ENCODE results near the gene SLC27A3.
"Not testable (repeated sequence)": the region's sequence is repeated elsewhere in the genome, so short reads cannot be mapped to it uniquely, and the experiment has no call there.

The SLC27A3 gene

GRCh38 chr1:153763365-153764225 is 11.6 kb upstream of the SLC27A3 start:
- no peak for DNase-seq (ENCODE audit: low read depth)

- no peak for DNase-seq (ENCODE audit: low read depth)
Measured at GRCh38 chr1:153764310-153764709, 10.9 kb upstream of the SLC27A3 start.

GRCh38 chr1:153766663-153767062 is 8.5 kb upstream of the SLC27A3 start:
- not testable (repeated sequence) for DNase-seq (ENCODE audit: low read depth)

DNA sequence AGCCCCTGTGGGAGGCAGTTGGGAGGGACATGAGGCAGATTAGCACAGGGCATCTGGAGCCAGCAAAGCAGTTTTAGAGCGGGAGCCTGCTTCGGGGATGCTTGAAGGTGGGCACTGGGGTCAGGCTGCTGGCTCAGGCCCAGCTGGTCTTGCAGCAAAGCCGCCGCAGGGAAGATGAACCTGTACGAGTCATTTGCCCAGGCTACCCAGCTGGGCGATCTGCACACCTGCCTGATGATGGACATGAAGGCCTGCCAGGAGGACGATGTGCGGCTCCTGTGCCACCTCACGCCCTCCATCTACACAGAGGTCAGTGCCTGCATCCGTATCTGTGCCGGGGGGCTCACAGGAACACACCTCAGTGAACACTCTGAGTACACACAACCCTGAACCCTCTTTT is 7.7 kb upstream of the SLC27A3 start:
- DNase-seq (ENCODE audit: low read depth), result no peak

- no peak for DNase-seq (ENCODE audit: low read depth)
Measured at GRCh38 chr1:153768316-153769181, 6.7 kb upstream of the SLC27A3 start.

DNA sequence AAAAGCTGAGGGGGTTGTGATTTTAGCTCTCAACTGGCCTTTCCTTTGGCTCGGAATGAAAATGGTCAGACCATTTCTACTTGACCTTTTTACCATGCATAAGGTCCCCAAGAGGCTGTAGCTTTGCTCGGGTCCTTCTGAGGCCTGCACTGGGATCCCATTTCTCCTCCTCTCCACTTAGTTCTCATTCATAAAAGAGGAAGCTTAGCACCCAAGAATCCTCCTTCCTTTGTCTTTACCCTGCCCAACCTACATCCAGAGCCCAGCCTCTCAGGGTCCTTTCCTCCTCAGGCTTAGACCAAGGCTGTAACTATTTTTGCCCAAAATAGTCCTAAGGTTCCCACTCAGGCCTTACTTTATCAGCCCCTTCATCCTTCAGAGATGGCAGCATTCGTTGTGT is 6.0 kb upstream of the SLC27A3 start:
- no peak for DNase-seq (ENCODE audit: low read depth)

DNA sequence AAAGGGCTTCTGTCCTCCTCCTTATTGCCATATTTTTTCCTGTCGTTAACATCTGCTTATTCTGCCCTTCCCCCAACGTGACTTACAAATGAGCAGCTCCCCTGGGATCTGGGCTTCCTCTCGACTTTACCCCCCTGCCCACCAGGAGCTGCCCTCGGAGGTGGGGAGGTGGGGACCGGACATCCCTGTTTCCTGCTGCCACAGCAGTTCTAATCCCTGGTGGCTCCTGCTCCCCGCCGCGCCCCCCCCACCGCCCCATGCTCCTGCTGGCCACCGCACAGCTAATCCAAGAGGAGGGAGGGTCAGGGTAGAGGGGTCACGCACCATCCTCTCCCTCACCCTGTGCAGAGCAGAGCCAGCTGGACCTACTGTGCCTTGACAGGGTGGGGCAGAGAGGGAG is 4.4 kb upstream of the SLC27A3 start:
- DNase-seq (ENCODE audit: low read depth), result no peak

- no peak for DNase-seq (ENCODE audit: low read depth)
Measured at GRCh38 chr1:153771261-153771660, 3.9 kb upstream of the SLC27A3 start.

GRCh38 chr1:153771841-153772593 is 3.2 kb upstream of the SLC27A3 start:
- no peak for DNase-seq (ENCODE audit: low read depth)

- DNase-seq (ENCODE audit: low read depth), result no peak
Measured at GRCh38 chr1:153773096-153773921, 1.9 kb upstream of the SLC27A3 start.

GRCh38 chr1:153774026-153774595 is 1.1 kb upstream of the SLC27A3 start:
- DNase-seq (ENCODE audit: low read depth), result no peak

GRCh38 chr1:153775458-153776327 is 486 bp downstream of the SLC27A3 start:
- peak; percentile 53 for DNase-seq (ENCODE audit: low read depth)

GRCh38 chr1:153776352-153776751 is 1.1 kb downstream of the SLC27A3 start:
- DNase-seq (ENCODE audit: low read depth), result no peak

DNA sequence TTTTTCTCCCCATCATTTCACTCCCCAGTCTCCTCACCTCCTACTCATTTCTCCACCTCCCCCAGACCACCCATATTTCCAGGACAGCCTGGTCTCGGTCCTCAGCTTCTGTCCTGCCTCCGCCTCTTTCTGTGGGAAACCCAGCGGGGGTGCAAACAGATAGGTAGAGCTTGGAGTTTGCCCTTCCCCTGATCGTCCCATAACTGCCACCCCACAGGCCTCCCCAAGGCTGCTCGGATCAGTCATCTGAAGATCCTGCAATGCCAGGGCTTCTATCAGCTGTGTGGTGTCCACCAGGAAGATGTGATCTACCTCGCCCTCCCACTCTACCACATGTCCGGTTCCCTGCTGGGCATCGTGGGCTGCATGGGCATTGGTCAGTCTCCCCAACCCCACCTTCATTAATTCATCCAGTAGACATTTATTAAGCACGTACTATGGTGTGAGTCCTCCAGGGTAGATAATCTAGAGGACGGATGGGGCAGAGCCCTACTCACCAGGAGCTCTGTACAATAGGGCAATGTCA is 1.7 kb downstream of the SLC27A3 start:
- no peak for DNase-seq (ENCODE audit: low read depth)

DNA sequence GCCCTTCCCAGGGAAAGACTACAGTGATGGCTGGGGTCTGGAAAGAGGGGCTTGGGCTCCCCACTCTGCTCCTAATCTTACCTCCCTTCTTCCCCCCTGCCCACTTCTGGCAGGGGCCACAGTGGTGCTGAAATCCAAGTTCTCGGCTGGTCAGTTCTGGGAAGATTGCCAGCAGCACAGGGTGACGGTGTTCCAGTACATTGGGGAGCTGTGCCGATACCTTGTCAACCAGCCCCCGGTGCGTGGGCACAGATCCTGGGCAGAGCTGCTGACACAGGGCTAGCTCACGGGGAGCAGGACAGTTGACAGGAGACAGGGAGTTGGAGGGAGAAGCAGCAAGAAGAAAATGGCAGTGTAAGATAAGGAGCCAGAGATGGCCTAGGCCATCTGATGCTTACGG is 2.4 kb downstream of the SLC27A3 start:
- no peak for DNase-seq (ENCODE audit: low read depth)

- no peak for DNase-seq (ENCODE audit: low read depth)
Measured at GRCh38 chr1:153778051-153778823, 3.0 kb downstream of the SLC27A3 start.

DNA sequence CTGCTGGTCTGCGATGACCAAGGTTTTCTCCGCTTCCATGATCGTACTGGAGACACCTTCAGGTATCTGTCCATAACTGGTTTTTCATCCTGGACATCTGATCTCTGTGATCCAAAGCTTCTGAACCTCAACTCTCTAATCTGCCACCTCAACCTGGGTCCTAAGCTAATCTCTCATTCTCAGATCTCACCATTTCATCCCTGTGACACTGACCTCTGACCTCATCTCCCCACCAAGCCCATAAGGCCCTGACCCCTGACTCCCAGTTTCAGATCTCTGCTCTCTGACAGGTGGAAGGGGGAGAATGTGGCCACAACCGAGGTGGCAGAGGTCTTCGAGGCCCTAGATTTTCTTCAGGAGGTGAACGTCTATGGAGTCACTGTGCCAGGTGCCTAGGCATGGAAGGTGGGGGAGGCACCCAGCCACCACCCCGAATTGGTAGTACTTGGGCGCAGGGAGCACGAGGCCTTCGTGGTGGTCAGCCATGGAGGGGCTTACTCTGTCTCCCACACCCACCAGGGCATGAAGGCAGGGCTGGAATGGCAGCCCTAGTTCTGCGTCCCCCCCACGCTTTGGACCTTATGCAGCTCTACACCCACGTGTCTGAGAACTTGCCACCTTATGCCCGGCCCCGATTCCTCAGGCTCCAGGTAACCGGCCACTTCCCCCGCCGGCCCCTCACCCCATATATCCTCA is 3.8 kb downstream of the SLC27A3 start:
- no peak for DNase-seq (ENCODE audit: low read depth)

DNA sequence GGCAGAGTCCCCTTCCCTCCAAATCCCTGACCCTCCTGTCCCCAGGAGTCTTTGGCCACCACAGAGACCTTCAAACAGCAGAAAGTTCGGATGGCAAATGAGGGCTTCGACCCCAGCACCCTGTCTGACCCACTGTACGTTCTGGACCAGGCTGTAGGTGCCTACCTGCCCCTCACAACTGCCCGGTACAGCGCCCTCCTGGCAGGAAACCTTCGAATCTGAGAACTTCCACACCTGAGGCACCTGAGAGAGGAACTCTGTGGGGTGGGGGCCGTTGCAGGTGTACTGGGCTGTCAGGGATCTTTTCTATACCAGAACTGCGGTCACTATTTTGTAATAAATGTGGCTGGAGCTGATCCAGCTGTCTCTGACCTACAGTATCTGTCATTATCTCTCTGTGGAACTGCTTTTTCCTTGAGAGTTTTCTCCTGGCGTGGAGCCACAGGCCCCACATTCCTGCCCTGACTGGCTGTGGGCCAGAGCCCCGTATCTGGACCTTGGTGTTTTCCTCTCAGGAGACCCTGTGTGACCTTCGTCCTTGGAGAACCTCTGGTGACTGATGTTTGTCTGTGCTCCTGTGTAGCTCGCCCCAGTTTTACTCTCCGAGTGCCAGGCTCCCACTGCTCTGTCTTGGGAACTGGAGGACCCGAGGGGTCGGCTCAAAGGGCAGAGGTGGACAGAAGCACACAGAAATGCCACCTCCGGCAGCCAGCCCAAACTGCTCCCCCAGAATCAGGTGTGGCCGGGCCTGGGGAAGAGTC is 4.8 kb downstream of the SLC27A3 start:
- peak; percentile 57 for DNase-seq (ENCODE audit: low read depth)

All from amniotic epithelial cell (primary cell).